Measurements from ENCODE around the gene VPS39. TPM values are rescaled to one million over a fixed set of nuclear protein-coding genes. Genes with fewer than 3 reads are reported as not detected.
A peak's percentile ranks its signal among the peaks of the same experiment; 100 is the strongest.

The VPS39 gene
- total RNA-seq, 2 experiments from 2014 or later, result 76.8 to 82.3 TPM

DNA sequence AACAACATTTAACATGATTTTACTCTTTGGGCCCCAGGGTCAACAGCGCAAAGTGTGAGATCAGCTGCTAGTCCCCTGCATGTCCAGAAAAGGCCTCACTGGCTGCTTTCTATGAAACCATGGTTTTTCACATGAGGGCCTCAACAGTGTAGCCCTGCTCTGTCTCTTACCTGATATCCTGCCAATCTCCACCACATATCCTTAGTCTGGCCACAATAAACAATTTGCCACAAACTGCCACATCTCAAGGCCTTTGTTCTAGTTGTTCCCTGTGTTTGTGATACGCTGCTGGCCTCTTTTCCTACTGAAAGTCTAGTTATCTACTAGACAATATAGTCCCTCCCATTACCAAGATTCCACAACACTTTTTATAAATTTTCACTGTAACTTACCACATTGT, 17.7 kb downstream of the VPS39 start:
- Mint-ChIP-seq H3K4me1 (peaks cover 38% of the 10 kb centered on the region), H3K27ac (peak overlapping the region; percentile 3), H3K4me3 (no peak overlapping the region), H3K36me3 (ENCODE audit: low read depth) (peaks cover 72% of the 10 kb centered on the region), H3K9me3 (no peaks in the 10 kb centered on the region), H3K27me3 (no peaks in the 10 kb centered on the region)
- no peak for DNase-seq
- CTCF ChIA-PET, result no interaction called here
- POLR2A ChIA-PET, result interaction anchor here (1.3 kb wide), 1 partner anchor 17 kb away, joined by 11 read pairs; the partner anchor contains the start of gene VPS39

DNA sequence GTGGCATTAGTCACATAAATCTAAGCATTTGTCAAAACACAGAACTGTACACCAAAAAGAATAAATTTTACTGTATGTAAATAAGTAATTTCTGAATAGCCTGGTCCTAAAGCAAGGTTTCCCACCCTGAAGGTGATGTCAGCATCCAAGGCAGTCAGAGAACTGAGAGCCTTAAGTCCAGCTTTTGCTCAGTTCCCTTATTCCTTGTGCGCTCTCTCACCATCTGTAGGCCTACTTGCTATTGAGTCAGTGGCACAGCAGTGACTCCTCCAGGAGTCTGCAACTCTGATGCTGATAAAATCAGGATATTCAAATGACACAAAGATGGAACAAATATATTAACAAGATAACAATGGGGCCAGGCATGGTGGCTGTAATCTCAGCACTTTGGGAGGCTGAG, 22.3 kb downstream of the VPS39 start:
- Mint-ChIP-seq H3K4me3 (no peak overlapping the region), H3K27me3 (no peaks in the 10 kb centered on the region), H3K36me3 (ENCODE audit: low read depth) (peaks cover 69% of the 10 kb centered on the region), H3K4me1 (peaks cover 12% of the 10 kb centered on the region), H3K27ac (no peak overlapping the region), H3K9me3 (no peaks in the 10 kb centered on the region)
- POLR2A ChIA-PET, result no interaction called here
- CTCF ChIA-PET, result no interaction called here
- DNase-seq, result no peak

DNA sequence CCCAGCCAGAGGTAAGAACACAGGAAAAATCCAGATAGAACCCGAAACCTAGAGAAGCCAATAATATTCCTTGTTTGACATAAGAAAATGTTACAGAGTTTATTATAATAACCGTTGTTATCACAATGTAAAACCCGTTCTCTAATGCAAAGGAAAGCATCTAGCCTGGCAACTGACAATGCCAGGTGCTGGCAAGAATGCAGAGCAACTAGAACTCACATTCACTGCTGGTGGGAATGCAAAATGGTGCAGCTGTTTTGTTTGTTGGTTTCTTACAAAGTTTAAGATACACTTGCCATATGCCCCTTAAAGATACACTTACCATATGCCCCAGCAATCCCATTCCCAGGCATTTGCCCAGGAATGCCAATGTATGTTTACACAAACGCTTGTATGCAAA, 23.4 kb downstream of the VPS39 start:
- Mint-ChIP-seq H3K9me3 (no peaks in the 10 kb centered on the region), H3K36me3 (ENCODE audit: low read depth) (peaks cover 65% of the 10 kb centered on the region), H3K27ac (no peak overlapping the region), H3K4me3 (no peak overlapping the region), H3K4me1 (peaks cover 3% of the 10 kb centered on the region), H3K27me3 (no peaks in the 10 kb centered on the region)
- ChIA-PET CTCF (no interaction called here), POLR2A (no interaction called here)
- no peak for DNase-seq

DNA sequence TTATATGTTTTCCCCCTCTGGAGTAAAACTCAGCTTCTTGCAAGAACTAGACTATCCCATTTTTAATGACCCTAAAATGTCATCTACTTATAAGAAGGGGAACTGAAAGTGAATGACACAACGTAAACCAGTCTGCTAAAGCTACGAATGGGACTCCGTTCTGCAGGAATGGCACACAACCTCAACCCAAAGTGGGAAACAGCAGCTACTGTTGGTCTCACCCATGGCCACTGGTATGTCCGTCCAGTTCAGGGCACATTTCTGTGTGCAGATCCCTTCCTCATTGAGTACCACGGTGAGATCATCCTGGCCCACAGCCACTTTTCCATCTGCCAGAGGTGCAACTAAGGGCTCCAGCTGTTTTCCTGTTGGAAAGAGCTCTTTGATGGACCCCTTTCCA, 23.8 kb downstream of the VPS39 start:
- Mint-ChIP-seq H3K4me3 (no peak overlapping the region), H3K36me3 (ENCODE audit: low read depth) (peaks cover 66% of the 10 kb centered on the region), H3K4me1 (peaks cover 3% of the 10 kb centered on the region), H3K27ac (no peak overlapping the region), H3K9me3 (no peaks in the 10 kb centered on the region), H3K27me3 (no peaks in the 10 kb centered on the region)
- CTCF ChIA-PET, result no interaction called here
- DNase-seq, result no peak
- POLR2A ChIA-PET, result no interaction called here

DNA sequence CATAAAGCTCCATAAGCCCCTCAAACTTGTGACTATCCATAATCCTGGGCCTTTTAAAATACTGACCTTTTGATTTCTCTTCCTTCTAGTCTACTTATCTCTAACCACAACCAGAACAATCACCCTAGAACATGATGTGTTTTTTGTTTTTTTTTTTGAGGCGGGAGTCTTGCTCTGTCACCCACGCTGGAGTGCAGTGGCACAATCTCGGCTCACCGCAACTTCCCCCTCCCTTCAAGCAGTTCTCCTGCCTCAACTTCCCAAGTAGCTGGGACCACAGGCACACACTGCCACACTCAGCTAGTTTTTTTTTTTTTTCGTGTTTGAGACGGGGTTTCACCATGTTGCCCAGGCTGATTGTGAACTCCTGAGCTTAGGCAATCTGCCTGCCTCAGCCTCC, 25.1 kb downstream of the VPS39 start:
- no peak overlapping the region for H3K4me3 Mint-ChIP-seq
- CTCF ChIA-PET, result no interaction called here
- no peaks in the 10 kb centered on the region for H3K9me3 Mint-ChIP-seq
- no peaks in the 10 kb centered on the region for H3K27me3 Mint-ChIP-seq
- POLR2A ChIA-PET, result no interaction called here
- H3K4me1 Mint-ChIP-seq, result no peaks in the 10 kb centered on the region
- H3K36me3 Mint-ChIP-seq (ENCODE audit: low read depth), result peaks cover 64% of the 10 kb centered on the region
- H3K27ac Mint-ChIP-seq, result no peak overlapping the region
- DNase-seq, result no peak

DNA sequence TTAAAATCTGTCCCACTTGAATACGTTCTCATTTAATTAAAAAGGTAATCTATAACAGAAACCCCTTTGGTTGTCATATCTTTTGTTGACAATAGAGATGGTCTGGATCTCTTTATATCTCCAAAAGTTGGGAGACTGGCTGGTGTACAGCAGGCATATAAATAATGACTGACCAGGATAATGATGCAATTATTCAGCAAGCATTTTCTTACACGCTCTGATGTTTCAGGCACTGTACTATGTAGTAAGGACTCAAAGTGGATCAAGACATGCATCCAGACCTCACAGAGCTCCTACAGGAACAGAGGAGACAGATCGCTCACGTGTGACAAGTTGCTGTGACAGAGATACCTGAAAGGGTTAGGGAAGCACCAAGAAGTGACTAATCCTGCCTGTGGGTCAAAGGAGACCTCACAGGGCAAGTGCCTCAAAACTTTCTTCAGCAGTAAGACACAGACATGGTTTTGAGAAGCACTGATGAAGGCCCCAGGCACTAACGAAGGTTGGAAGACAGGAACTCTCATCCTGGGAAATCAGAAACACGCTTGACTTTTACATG, 25.7 kb downstream of the VPS39 start:
- POLR2A ChIA-PET, result no interaction called here
- DNase-seq, result no peak
- H3K27ac Mint-ChIP-seq, result no peak overlapping the region

DNA sequence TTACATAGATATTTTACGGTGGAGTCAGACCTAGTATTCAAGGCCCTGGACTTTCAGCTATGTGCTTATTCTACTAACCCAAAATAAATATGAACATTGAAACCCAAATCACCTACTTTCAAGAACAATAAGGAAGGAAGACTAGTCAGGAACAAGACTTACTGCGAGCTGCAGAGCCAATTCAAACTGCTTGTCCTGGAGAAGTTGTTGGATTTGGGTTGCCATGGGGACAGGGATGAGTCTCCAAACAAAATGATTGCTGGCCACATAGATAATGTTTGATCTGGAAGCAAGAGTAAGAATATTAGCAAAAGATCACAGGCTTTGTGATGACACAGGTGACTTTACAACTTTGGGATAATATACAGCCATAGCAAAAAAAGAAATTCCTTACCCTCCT, 30.0 kb downstream of the VPS39 start:
- H3K27me3 Mint-ChIP-seq, result no peaks in the 10 kb centered on the region
- H3K4me3 Mint-ChIP-seq, result no peak overlapping the region
- H3K27ac Mint-ChIP-seq, result no peak overlapping the region
- H3K9me3 Mint-ChIP-seq, result no peaks in the 10 kb centered on the region
- ChIA-PET CTCF (no interaction called here), POLR2A (no interaction called here)
- peaks cover 54% of the 10 kb centered on the region for H3K36me3 Mint-ChIP-seq (ENCODE audit: low read depth)
- no peaks in the 10 kb centered on the region for H3K4me1 Mint-ChIP-seq
- DNase-seq, result no peak

More for the DNA sequence above, 25.7 kb downstream of the VPS39 start:
- no peaks in the 10 kb centered on the region for H3K9me3 Mint-ChIP-seq
- no peaks in the 10 kb centered on the region for H3K4me1 Mint-ChIP-seq
- CTCF ChIA-PET, result interaction anchor here (0.6 to 0.7 kb wide), 2 partner anchors 60 to 87 kb away, joined by 3 to 4 read pairs; no protein-coding TSS in a partner anchor
- no peaks in the 10 kb centered on the region for H3K27me3 Mint-ChIP-seq
- no peak overlapping the region for H3K4me3 Mint-ChIP-seq
- peaks cover 63% of the 10 kb centered on the region for H3K36me3 Mint-ChIP-seq (ENCODE audit: low read depth)

DNA sequence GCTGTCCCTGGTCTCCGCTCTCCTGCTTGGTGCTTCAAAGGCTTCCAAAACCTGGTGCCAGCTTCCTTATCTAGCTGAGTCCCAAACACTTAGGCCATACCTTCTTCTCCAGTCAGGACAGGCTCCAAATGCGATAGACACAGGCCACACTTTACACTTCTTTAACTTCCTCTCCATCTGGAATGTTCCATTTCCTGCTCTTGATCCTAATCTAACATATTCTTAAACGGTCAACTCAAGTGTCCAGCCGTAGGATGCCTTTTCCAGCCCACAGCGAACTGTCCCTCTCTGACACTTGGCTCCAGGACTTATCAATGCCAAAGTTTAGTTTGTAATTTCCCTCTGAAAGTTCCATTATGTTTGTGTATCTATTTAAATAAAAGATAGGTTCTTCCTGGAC, 32.4 kb downstream of the VPS39 start:
- CTCF ChIA-PET, result no interaction called here
- POLR2A ChIA-PET, result no interaction called here
- Mint-ChIP-seq H3K9me3 (no peaks in the 10 kb centered on the region), H3K27ac (no peak overlapping the region), H3K4me3 (no peak overlapping the region), H3K4me1 (peaks cover 17% of the 10 kb centered on the region), H3K36me3 (ENCODE audit: low read depth) (peaks cover 66% of the 10 kb centered on the region), H3K27me3 (no peaks in the 10 kb centered on the region)
- DNase-seq, result no peak

DNA sequence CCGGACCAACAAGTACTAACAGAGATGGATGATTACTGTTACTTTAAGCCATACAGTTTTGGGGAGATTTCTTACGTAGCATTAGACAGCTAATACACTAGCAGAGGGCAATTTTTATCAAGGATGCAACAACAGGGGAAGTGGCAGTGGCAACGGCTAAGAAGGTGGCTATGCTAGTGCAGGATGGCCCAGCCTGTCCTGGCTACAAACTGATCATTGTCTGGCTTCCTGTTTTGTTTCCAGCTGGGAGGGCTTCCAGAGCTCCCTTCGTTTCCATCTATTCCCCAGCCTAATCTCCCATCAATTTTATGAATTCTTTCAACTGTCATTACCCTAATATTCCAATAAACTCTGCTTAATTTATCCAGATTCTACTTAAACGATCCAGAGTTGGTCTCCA, 35.6 kb downstream of the VPS39 start:
- no peaks in the 10 kb centered on the region for H3K27me3 Mint-ChIP-seq
- CTCF ChIA-PET, result interaction anchor here (1.4 kb wide), 1 partner anchor 213 kb away, joined by 3 read pairs; no protein-coding TSS in a partner anchor
- H3K36me3 Mint-ChIP-seq (ENCODE audit: low read depth), result peaks cover 62% of the 10 kb centered on the region
- H3K4me1 Mint-ChIP-seq, result peaks cover 23% of the 10 kb centered on the region
- H3K27ac Mint-ChIP-seq, result no peak overlapping the region
- POLR2A ChIA-PET, result no interaction called here
- H3K9me3 Mint-ChIP-seq, result no peaks in the 10 kb centered on the region
- no peak for DNase-seq
- H3K4me3 Mint-ChIP-seq, result no peak overlapping the region

DNA sequence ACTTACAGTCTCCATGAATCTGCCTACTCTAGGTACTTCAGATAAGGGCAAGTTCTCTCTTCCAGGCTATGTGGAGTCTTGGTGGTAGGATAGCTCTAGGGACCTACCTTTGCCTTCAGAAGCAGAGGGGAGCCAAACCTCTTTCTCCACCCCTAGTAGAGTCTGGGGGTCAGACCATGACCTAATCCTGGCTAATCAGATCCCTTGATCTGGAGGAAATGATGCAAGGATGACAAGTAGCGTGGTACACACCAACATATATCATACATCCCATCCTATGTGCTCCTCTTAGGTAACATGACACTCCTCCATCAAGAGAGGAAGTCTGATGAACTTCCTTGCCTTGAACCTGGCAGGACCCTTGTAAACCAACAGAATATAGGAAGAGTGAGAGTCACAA, 36.3 kb downstream of the VPS39 start:
- Mint-ChIP-seq H3K36me3 (ENCODE audit: low read depth) (peaks cover 65% of the 10 kb centered on the region), H3K27me3 (no peaks in the 10 kb centered on the region), H3K4me3 (no peak overlapping the region), H3K27ac (peak overlapping the region; percentile 68), H3K9me3 (no peaks in the 10 kb centered on the region), H3K4me1 (peaks cover 23% of the 10 kb centered on the region)
- POLR2A ChIA-PET, result interaction anchor here (1.1 to 2.0 kb wide), 3 partner anchors 35 to 300 kb away, joined by 3 to 9 read pairs (median 4); partner anchors contain the start of gene TMEM87A
- CTCF ChIA-PET, result interaction anchor here (1.4 kb wide), 1 partner anchor 214 kb away, joined by 3 read pairs; no protein-coding TSS in a partner anchor
- DNase-seq, result no peak

DNA sequence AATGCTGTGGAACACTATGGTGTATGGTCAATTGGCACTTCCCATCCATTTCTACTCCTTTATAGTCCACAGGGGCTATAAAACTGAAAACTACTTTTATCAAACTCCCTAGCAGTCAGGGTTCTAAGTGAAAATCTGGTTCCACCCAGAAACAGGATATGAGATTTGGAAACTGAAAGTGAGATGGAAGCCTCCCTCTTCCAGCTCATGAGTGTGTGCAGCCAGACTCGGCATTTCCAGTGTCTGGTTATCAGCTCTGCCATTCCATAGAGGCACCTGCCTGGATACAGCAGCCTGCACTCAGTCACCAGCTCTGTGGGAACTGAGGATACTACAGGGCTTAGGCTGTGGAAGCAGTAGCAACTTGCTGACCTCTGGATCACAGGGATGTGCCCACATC, 37.0 kb downstream of the VPS39 start:
- H3K36me3 Mint-ChIP-seq (ENCODE audit: low read depth), result peaks cover 70% of the 10 kb centered on the region
- ChIA-PET CTCF (no interaction called here), POLR2A (interaction anchor here (0.5 to 2.0 kb wide), 4 partner anchors 9 to 301 kb away, joined by 3 to 9 read pairs (median 4); partner anchors contain the start of gene TMEM87A)
- H3K4me3 Mint-ChIP-seq, result no peak overlapping the region
- H3K9me3 Mint-ChIP-seq, result no peaks in the 10 kb centered on the region
- H3K27me3 Mint-ChIP-seq, result no peaks in the 10 kb centered on the region
- H3K27ac Mint-ChIP-seq, result peak overlapping the region; percentile 68
- no peak for DNase-seq
- H3K4me1 Mint-ChIP-seq, result peaks cover 23% of the 10 kb centered on the region

DNA sequence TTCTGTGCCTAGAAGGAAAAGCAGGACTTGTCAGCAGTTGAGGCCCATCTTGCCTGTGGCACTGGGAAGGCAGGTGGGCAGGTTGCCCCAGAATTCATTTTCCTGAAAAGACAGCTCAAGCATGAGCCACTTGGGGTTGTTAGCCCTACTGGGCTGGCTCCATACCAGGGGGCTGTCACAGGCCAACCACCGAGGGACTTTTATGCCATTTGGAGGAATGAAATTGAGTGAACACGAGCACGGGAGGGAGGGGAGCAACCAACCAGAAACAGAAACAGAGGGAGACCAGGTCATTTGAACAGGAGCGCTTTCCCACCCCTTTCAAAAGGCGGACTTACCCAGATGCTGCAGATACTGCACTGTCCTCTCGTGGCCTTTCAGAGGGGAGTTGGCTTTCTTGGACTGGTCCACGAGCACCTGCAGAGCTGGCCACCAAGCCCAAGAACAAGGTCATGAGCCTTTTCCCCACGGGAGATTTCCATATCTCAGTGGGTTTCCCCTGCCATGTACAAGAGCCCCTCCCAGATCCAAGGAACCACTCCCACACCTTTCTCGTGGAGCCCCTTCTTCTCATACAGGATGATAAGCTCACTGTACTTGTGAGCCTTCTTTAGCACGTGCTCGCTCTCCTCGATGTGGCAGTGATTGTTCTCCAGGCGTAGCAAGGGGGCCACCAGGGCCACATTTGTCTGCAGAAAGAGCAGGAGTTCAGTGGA, 41.7 kb downstream of the VPS39 start:
- peaks cover 74% of the 10 kb centered on the region for H3K36me3 Mint-ChIP-seq (ENCODE audit: low read depth)
- H3K4me3 Mint-ChIP-seq, result no peak overlapping the region
- POLR2A ChIA-PET, result no interaction called here
- H3K4me1 Mint-ChIP-seq, result peaks cover 13% of the 10 kb centered on the region
- no peaks in the 10 kb centered on the region for H3K9me3 Mint-ChIP-seq
- no peaks in the 10 kb centered on the region for H3K27me3 Mint-ChIP-seq
- no peak overlapping the region for H3K27ac Mint-ChIP-seq
- CTCF ChIA-PET, result no interaction called here
- DNase-seq, result no peak

DNA sequence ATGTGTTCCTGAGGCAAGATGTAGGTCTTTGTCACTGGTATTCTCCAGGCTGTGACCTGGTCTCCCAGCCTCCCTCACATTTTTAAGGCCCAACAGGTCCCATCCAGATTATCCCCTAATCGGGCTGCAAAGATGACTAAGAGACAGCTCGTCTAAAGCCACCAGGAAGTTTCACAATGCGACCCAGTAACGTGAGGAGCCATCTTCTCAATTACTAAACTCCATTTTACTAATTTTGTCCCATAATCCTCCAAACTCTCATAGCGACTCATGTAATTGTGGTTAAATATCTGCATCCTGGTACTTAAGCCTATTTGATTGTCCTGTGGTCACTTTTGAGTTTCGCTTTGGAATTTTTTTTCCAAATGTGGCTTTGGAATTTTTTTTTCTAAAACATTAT, 43.0 kb downstream of the VPS39 start:
- Mint-ChIP-seq H3K27ac (no peak overlapping the region), H3K27me3 (no peaks in the 10 kb centered on the region), H3K36me3 (ENCODE audit: low read depth) (peaks cover 68% of the 10 kb centered on the region), H3K4me1 (peaks cover 5% of the 10 kb centered on the region), H3K9me3 (no peaks in the 10 kb centered on the region), H3K4me3 (no peak overlapping the region)
- DNase-seq, result no peak
- CTCF ChIA-PET, result no interaction called here
- POLR2A ChIA-PET, result no interaction called here

Data from activated CD4-positive, alpha-beta memory T cell treated with anti-CD3 and anti-CD28 coated beads, Interleukin-2, amount 10 ng/mL, durations not matched to agents 7 days and 5 days (primary cell).